SKM-1 (cell line): ENCODE measurements around the gene CPLANE1.
"Not testable (repeated sequence)": the region's sequence is repeated elsewhere in the genome, so short reads cannot be mapped to it uniquely, and the experiment has no call there.

ENCODE experiments used
- DNase-seq: peaks from one replicate; lab custom pipeline; 2025; ENCODE audit not compliant: unreplicated experiment; lab: John Stamatoyannopoulos, UW

CPLANE1 gene

DNA sequence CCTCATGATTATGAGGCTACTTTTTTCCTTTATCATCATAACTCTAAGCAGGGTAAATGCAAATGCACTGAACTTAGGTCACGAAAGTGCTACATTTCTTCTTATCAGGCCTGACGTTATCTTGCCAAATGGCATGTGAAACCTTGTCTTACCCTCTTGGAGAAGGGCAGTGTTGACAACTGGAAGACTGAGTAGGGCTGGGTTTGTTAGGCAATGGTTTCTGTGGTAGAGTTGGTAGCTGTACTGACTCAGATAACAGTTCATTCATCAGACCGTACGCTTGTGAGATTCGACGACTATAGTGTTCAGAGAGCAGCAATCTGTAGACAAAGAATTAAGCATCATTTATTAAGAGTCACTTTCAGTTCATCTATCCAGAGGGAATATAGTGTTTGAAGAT is 127.7 kb downstream of the CPLANE1 start:
- DNase-seq: no peak

DNA sequence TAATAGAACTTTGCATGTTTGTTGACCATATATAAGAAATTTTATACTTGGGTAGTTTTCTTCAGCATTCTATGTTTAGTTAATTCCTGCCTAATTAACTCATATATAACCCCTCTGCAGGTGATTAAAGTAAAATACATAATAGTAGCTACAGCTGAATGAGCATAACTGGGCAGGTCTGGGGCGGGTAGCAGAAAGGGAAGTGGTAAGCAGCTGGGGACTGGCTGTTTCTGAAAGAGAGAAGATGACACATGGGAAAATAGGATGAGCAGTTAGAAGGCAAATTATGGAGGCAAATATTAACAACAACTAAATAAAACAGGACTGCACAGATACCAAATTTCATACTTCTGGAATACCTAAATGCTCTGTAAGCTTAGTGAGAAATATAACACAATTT is 128.1 kb downstream of the CPLANE1 start:
- peak; percentile 38 for DNase-seq

- DNase-seq: no peak
Observed at GRCh38 chr5:37120270-37120669, 128.9 kb downstream of the CPLANE1 start.

GRCh38 chr5:37116359-37116758 is 132.8 kb downstream of the CPLANE1 start:
- no peak for DNase-seq

DNA sequence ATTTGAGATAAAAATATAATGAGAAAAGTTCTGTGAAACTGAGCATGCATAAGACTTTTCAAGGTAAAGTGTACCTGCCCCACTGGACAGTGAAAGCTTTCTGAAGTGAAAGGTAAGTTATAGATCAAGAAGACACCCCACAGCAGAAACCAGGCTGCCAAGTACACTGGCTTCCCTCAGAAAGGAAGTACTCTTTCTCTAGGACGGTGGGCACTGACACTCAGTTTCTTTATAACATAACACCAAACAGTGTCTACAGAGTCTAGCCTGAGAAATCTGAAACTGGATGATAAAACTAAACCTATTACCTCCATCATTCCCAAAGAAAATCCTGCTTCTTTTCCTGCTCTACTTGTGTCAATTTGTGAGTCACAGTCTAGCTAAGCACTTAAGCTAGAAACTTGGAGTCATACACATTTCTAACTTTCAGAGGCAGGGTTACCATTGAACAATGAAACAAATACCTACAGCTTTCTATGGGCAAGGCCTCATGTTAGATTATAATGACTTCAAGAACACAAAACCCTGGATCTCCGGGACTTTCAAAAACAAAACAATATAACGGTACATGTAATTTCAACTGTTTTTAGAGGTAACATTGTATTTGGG is 136.7 kb downstream of the CPLANE1 start:
- DNase-seq: no peak

DNA sequence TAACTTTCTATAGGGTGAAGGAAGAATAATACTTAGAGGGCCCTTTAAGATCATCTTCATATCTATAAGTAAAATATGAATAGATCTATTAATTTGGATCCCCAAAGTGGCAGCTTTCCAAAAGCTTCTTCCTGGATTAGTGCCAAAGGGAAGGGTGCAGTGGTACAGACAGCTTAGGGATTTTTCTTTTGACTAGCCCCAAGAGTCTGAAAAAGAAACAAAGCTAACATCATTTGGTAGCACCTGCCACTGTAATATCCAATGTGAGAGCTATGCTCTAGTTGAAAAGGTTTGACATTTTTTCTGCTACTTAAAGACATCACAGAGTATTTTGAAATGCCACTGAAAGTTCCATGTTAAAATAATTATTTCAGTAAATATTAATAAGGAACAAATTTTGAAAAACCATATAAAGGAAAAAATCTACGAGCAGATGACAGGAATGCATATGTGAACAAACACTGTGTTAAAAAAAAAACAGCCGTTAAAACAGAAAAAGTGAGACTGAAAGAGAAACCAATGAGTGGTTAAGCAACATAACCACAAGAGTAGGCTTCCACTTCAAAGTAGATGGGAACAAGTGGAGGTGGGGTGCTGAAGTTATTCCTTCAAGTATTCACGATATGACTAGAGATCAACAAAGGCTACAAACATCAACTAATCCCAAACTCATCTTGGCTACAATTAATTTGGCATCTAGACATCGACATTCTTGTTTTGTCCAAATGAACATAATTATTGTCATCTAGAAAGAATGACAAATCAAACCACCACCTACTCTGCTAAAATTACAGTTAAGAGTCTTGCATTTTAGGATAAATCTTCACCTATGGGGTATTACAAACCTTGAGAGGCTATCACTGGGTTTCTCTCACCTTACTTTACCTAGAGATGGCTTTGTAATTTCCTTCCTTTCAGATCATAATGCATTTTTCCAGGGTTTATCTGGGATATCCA is 137.5 kb downstream of the CPLANE1 start:
- DNase-seq: peak; percentile 19

DNA sequence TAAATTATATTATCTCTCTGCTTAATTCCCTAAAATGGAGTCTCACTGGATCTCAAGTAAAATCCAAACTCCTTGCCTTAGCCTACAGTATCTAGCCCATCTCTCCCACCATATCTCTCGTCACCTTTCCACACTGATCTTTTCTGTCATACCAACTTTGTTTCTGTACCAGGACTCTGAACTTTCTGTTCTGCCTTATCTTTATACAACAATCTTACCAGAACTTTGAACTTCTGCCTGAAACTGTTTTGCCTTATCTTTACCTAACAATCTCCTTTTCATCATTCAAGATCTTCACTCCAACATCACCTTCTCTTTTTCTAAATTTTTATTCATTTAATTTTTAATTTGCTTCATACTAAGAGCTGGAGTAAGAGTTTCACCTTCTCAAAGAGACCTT is 139.0 kb downstream of the CPLANE1 start:
- no peak for DNase-seq

DNA sequence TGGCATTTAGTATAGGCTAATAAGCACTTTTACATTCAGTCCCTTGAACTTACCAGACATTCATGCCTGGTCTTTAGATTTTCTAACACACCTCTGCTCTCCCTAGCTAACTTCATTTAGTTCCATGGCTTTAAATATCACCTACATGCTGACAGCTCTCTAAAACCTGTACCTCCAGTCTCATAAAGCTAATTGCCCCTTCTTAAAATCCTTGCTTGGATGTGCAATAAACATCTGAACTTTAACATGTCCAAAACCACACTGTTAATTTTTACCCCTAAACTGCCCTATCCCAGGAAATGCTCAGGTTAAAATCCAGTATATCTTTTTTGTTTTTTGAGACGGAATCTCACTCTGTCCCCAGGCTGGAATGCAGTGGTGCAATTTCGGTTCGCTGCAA is 139.8 kb downstream of the CPLANE1 start:
- no peak for DNase-seq

DNA sequence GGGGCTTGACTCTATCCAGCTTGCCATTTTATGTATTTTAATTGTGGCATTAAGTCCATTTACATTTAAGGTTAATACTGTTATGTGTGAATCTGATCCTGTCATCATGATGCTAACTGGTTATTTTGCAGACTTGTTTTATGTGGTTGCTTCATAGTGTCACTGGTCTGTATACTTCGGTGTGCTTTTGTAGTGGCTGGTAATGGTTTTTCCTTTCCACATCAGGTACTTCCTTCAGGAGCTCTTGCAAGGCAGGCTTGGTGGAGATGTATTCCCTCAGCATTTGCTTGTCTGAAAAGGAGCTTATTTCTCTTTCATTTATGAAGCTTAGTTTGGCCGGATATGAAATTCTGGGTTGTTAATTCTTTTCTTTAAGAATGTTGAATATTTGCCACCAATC is 145.9 kb downstream of the CPLANE1 start:
- DNase-seq: no peak

DNA sequence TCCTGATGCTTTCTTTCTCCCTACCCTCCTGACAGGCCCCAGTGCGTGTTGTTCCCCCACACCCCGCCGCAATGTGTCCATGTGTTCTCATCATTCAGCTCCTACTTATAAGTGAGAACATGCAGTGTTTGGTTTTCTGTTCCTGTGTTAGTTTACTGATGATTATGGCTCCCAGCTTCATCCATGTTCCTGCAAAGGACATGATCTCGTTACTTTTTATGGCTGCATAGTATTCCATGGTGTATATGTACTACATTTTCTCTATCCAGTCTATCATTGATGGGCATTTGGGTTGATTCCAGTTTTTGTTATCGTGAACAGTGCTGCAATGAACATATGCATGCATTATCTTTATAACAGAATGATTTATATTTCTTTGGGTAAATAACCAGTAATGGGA is 149.9 kb downstream of the CPLANE1 start:
- not testable (repeated sequence) for DNase-seq

DNA sequence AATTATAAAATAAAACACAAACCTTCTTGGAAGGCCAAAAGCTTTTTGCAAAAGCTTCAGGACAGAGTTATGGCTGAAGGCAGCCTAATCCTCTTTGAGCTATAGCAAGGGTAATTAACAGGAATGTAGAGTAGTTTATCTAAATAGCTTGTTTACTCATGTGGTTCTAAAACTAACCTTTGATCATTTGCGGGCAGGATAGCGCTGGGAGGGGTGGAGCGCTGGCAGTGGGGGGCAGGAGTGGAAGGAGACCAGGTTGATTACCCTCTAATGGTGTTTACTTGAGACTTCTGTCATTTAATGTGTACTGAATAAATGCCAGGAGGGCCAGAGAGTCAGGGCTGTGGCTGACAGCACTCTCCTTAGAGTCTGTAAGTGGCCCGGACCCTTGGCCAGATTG is 155.4 kb downstream of the CPLANE1 start:
- not testable (repeated sequence) for DNase-seq

DNA sequence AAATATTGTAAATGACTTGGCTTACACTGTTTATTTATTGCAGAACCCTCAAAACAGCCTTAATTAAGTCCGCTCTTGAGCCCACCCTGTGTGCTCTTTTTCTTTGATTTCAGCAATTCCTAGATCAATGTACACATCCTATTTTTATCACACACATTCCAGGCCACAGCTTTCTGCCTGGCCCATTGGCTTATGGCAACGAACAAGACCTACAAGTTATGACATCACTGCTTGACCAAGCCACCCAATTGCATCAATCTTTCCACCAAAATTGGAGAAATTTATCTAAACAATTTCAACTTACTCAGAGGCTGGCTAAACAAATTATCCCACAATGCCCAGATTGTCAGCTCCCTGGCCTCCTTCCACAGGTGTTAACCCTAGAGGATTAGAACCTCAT is 158.4 kb downstream of the CPLANE1 start:
- no peak for DNase-seq

- no peak for DNase-seq
Observed at GRCh38 chr5:37090123-37090726, 159.0 kb downstream of the CPLANE1 start.

DNA sequence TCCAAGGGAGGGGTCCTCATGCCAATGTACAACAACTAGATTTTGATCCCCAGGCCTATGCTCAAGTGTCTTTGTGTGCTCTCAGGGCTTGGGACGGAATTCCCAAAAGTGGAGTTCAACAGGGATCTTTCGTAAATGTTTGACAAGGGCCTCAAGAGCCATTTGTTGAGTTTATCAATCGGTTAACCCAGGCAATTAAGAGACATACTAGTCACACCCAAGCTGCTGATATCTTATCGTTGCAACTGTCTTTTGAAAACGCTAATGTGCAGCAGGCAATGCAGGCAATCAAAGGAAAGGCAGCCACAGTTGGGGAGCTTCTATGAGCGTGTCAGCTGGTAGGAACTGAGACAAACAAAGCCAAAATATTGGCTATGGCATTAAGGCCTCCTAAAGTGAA is 161.2 kb downstream of the CPLANE1 start:
- DNase-seq: no peak

DNA sequence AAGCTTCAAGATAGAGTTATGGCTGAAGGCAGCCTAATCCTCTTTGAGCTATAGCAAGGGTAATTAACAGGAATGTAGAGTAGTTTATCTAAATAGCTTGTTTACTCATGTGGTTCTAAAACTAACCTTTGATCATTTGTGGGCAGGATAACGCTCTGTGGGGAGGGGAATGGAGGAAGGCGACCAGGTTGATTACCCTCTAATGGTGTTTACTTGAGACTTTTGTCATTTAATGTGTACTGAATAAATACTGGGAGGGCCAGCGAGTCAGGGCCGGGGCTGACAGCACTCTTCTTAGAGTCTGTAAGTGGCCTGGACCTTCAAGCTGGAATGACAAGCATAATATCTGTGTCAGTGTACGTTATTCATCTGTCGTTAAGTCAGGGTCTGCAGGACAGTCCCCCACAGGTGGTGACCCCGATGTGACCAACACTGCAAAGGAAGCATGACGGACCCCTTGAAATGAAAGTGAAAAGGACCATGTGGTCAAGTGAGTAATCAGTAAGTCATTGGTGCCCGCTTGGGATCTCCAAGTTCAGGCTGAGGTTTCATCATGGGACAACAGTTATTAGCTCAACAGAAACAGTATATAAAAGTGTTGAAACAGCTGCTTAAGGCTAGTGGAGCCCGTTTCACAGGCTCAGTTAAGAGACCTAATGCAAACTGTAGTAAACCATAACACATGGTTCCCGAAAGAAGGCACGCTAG is 162.6 kb downstream of the CPLANE1 start:
- DNase-seq: no peak

- not testable (repeated sequence) for DNase-seq
Observed at GRCh38 chr5:37086026-37086425, 163.2 kb downstream of the CPLANE1 start.

DNA sequence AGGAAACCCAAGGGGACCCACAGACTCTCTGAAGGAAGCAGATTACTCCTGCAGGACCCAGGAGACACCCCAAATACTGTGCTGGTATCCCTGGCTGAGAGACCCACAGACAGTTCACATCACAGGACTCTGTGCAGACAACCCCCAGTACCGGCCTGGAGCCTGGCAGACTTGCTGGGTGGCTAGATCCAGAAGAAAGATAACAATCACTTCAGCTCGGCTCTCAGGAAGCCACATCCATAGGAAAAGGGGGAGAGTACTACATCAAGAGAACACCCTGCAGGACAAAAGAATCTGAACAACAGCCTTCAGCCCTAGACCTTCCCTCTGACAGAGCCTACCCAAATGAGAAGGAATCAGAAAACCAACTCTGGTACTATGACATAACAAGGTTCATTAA is 166.2 kb downstream of the CPLANE1 start:
- not testable (repeated sequence) for DNase-seq

DNA sequence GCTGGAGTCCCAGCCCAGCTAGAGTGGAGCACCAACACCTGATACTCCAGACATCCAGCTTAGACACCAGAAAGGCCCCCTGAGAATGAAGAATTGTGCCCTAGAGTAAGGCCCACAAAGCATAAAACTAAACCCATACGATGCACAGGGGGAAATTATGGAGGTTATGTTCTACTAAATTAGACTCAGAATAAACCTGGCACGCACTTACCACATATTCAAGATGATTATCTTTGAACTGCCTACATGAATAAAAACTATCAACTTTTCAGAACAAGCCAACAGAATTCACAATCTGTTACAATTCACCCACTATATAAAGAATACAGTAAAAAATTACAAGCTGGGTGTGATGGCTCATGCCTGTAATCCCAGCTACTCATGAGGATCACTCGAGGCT is 168.5 kb downstream of the CPLANE1 start:
- no peak for DNase-seq

GRCh38 chr5:37077146-37077545 is 172.0 kb downstream of the CPLANE1 start:
- DNase-seq: no peak

DNA sequence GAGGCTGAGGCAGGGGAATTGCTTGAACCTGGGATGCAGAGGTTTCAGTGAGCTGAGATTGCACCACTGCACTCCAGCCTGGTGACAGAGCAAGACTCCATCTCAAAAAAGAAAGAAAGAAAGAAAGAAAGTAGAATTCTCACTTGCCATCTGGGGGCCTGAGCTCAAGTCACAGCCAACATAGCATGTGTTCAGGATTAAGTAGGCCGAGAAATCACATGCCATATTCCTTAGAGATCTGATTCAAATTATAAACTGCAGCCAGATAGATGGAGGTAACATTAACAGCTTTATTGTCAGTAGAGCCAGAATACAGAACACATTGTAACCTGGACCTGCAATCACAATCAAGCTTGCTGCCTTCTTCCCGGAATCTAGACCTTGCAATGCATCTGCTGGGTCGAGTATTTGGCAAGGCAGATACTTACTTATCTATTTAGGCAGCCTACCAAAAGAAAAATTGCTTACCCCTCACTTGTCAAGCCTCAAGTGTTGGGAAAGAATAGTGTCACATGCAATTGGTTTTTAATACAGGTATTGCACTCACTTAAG is 173.7 kb downstream of the CPLANE1 start:
- DNase-seq: no peak
